NCI-H748 (cell line): ENCODE measurements around the gene UGT1A5.
A peak's percentile ranks its signal among the peaks of the same experiment; 100 is the strongest.
"Not testable (repeated sequence)": the region's sequence is repeated elsewhere in the genome, so short reads cannot be mapped to it uniquely, and the experiment has no call there.

Source experiments
- DNase-seq: peaks from one replicate; lab custom pipeline; 2025; ENCODE audit not compliant: unreplicated experiment; lab: John Stamatoyannopoulos, UW

UGT1A5 gene

DNA sequence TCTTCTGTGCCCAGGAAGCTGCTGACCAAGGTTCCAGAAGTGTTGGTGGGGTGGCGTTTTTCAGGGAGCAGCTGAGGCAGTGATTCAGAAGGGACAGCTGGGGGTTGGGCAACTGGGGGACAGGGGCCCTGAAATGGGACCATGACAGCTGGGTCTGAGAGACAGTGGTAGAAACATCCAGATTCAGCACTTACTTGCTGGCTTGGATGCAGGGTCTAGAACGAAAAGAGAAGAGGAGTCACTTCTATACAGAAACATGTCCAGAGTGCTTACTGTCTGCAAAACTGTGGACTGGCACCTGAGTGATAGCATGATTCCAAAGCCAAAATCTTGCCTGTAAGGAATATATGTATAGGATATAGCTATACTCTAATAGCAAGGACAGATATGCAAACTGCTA is 33.1 kb downstream of the UGT1A5 start:
- DNase-seq = not testable (repeated sequence)

DNA sequence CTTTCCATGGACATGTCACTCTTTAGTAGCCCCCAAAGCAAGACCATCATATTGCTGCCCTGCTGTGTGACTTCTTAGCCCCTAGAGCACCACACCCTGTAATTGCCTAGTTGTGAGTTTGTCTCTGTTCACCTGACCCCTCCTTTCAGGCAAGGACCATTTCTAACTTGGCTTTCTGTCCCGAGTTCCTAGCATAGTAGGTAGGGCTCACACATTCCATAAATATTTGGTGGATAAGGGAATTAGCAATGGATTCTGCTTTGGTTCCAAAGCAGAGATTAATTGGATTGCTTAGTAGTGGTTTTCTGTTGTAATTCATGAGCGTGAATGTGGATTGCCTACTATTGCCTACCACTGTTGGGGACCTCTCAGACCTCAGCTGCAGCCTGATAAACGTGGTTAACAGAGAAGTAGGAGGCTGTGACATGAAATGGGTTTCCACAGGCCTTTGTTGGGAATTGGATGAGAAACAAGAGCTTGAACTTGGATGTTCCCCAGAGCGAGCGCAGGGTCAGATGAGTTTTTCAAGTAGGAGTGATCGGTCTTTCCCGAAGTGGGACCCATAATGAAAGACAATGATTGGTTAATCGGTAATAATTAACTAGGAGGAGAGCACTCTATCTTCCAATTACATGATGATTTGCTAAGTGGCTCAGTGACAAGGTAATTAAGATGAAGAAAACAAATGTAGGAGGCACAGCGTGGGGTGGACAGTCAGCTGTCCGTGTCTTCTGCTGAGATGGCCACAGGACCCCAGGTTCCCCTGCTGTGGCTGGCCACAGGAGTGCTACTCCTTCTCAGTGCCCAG is 34.0 kb downstream of the UGT1A5 start:
- no peak for DNase-seq

DNA sequence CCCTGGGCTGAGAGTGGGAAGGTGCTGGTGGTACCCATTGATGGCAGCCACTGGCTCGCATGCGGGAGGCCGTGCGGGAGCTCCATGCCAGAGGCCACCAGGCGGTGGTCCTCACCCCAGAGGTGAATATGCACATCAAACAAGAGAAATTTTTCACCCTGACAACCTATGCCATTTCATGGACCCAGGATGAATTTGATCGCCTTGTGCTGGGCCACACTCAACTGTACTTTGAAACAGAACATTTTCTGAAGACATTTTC is 34.5 kb downstream of the UGT1A5 start:
- no peak for DNase-seq

DNA sequence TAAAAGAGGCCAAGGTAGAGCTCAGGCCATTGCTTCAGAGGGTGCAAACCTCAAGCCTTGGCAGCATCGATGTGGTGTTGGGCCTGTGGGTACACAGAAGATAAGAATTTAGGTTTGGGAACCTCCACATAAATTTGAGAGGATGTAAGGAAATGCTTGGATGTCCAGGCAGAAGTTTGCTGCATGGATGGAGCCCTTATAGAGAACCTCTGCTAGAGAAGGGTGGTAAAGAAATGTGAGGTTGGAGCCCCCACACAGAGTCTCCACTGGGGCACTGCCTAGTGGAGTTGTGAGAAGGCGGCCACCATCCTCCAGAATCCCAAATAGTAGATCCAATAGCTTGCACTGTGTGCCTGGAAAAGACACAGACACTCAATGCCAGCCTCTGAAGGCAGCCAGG is 38.0 kb downstream of the UGT1A5 start:
- not testable (repeated sequence) for DNase-seq

DNA sequence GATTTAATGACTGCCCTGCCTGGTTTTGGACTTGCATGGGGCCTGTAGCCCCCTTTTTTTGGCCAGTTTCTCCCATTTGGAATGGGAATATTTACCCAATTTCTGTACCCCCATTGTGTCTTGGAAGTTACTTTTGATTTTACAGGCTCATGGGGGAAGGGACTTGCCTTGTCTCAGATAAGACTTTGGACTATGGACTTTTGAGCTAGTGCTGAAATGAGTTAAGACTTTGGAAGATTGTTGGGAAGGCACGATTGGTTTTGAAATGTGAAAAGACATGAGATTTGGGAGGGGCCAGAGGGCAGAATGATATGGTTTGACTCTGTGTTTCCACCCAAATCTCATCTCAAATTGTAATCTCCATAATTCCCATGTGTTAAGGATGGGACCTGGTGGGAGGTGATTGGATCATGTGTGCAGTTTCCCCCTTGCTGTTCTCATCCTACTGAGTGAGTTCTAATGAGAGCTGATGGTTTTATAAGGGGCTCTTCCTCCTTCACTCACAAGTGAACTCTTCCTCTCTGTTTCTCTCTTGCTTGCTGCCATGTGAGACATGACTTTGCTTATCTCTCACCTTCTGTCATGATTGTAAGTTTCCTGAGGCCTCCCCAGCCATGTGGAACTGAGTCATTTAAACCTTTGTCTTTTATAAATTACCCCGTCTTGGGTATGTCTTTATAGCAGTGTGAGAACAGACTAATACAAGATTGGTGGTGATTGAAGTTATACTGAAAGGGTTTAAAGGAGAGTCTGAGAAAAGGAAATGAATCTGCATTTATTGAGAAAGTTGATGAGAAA is 38.7 kb downstream of the UGT1A5 start:
- not testable (repeated sequence) for DNase-seq

DNA sequence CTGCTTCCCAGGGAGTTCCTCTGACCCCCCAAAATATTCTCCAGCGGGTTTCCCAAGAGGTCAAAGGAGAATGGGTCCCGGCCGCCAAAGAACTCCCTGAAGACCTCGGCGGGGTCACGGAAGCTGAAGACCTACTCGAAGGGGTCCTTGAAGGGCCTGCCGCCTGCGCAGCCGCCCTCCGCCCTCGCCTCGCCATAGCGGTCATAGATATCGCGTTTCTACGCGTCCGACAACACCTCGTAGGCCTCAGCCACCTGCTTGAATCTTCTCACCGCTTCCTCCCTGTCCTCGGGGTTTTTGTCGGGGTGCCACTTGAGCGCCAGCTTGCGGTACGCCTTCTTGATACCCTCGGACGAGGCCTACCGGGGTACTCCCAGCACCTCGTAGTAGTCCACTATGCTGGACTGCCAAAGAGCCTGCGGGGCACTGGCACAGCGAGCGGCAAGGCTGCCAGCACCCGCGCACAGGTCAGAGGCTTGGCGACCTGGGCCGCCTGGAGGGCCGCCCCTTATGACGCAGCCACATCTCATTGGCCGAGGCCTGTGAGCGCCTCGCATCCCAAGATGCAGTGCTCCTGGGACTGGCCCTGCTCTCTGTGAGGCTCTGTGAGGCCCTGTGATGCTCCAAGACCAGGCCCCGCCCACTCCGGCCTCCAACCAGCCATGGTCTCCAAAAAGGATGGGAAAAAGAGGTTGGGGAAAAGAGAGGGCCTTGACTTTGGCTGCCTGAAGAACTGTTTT is 42.3 kb downstream of the UGT1A5 start:
- DNase-seq = no peak

DNA sequence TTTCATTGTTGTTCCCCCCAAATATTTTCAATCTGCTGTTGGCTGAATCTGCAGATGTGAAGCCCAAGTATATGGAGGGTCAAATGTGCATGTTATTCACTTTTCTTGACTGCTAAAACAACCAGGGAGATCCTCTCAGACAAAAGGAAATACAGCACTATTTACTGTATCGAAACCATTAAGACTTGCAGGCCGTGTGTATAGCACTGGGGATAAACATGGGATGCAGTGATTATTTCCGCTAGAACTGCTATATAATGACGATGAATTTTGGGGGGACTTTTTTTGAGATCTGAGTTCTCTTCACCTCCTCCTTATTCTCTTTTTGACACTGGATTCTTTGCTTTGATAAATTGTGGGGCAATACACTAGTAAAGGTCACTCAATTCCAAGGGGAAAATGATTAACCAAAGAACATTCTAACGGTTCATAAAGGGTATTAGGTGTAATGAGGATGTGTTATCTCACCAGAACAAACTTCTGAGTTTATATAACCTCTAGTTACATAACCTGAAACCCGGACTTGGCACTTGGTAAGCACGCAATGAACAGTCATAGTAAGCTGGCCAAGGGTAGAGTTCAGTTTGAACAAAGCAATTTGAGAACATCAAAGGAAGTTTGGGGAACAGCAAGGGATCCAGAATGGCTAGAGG is 43.8 kb downstream of the UGT1A5 start:
- no peak for DNase-seq

DNA sequence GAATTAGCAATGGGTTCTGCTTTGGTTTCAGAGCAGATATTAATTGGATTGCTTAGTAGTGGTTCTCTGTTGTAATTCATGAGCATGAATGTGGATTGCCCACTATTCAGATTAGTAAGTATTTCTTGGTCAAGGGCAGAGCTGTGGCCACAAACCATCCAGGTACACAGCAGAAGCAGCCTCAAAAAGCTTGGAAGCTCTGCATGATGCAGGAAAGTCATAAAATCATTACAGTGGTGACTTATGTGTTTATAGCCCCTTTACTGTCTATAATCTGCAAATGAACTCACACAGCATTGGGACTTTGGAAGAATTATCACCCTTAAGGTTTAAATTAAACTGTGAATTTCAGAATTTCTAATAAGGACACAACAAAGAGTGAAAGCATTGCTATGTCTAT is 45.4 kb downstream of the UGT1A5 start:
- DNase-seq = no peak

DNA sequence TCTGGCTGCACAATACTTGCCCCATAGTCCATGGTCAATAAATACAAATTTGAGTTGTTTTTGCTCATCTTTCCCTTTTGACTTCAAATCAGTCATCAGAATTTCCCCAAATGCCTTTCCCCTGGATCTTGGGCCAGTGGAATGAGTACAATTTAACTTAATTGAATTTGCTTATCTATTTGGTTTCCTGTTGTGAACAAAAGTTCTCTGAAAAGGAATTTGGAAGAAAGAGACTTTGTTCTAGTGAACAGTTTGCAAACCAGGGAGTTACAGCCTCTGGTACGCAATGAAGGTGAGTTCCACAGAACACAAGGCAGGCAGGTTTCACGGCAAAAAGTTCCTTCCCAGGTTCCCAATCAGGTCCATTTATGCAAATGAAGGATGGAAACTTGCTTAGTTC is 46.1 kb downstream of the UGT1A5 start:
- no peak for DNase-seq

DNA sequence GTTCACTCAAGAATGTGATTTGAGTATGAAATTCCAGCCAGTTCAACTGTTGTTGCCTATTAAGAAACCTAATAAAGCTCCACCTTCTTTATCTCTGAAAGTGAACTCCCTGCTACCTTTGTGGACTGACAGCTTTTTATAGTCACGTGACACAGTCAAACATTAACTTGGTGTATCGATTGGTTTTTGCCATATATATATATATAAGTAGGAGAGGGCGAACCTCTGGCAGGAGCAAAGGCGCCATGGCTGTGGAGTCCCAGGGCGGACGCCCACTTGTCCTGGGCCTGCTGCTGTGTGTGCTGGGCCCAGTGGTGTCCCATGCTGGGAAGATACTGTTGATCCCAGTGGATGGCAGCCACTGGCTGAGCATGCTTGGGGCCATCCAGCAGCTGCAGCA is 47.3 kb downstream of the UGT1A5 start, which contains the start of gene UGT1A1:
TSS of gene UGT1A1 (plus strand) at position 228 of the 400 bp plus-strand sequence. CDS start at position 246, 18 bp downstream.
- no peak for DNase-seq

DNA sequence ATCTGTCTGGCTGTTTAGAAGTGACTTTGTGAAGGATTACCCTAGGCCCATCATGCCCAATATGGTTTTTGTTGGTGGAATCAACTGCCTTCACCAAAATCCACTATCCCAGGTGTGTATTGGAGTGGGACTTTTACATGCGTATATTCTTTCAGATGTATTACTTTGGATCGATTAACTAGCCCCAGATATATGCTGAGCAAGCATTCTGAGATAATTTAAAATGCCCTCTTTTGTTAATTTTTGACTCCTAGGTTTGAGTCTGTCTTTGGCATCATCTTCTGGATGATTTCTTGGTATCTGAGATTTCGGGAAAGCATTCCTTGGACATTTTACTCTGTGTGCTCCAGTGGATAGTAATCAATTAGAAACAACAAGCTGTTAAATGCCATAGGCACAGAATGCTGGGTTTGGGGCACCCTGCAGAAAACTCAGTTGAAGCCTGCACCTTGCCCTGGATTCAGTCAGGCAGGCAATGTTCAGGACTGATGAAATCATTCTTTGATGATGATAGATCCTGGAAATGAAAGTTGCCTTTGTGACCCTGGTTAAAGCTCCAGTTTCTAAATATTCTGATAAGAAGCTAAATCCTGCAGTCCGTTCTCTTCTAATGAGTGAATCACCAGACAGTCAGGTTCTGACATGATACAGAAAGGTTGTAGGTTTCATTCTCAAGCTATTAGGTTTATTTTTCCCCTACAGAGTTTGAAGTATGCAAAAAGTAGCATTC is 48.5 kb downstream of the UGT1A5 start:
- DNase-seq = no peak

DNA sequence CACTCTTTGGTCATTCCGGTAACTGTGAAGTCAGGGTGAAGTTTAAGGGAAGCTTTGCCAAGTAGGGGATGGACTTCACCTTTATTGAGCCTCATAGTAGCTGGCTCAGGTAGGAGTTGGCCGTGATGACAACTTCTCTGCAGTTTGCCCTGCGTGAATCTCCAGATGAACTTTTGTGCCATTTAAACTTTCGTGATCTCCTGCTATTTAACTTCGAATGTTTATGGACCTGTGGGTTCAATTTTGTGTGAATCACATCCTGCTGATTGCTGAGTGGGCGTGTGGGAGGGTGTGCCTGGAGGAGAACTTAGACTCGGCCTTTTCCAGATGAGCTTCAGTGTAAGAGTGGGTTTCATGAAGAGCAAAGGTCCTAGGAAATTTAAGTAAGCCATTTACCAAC is 51.6 kb downstream of the UGT1A5 start:
- no peak for DNase-seq

DNA sequence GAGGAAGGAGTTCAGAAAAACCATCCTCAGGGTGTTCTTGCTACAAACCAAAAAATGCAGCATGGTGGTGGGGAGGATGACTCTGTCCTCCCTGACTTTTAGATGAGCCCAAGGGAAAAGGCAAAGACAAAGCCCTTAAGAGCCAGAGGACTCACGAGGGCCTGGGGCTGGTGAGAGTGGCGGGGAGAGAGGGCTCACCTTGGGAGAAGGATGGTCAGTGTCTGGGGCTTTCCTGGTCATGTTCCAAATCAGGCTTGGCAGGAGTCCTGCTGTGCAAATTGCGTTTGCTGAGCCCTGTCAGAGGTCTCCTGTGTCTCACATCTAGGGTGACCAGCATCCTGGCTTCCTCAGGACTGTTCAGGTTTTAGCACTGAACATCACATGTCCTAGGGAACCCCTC is 52.1 kb downstream of the UGT1A5 start:
- no peak for DNase-seq

DNA sequence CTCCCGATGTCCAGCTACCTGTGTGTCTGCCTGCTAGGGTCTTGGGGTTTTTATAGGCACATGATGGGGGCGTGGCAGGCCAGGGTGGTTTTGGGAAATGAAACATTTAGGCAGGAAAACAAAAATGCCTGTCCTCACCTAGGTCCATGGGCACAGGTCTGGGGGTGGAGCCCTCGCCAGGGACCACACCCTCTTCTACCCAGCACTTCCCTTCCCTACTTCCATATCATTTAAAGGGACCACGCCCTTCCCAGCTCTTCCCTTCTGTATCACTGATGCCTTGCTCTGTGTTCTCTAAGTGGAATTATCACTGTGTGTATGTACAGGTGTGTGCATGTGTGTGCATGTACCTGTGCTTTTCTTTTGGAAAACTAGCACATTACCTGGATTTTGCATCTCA is 53.7 kb downstream of the UGT1A5 start:
- DNase-seq = peak; percentile 19

DNA sequence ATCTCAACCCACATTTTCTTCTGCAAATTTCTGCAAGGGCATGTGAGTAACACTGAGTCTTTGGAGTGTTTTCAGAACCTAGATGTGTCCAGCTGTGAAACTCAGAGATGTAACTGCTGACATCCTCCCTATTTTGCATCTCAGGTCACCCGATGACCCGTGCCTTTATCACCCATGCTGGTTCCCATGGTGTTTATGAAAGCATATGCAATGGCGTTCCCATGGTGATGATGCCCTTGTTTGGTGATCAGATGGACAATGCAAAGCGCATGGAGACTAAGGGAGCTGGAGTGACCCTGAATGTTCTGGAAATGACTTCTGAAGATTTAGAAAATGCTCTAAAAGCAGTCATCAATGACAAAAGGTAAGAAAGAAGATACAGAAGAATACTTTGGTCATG is 55.4 kb downstream of the UGT1A5 start:
- peak; percentile 77 for DNase-seq

DNA sequence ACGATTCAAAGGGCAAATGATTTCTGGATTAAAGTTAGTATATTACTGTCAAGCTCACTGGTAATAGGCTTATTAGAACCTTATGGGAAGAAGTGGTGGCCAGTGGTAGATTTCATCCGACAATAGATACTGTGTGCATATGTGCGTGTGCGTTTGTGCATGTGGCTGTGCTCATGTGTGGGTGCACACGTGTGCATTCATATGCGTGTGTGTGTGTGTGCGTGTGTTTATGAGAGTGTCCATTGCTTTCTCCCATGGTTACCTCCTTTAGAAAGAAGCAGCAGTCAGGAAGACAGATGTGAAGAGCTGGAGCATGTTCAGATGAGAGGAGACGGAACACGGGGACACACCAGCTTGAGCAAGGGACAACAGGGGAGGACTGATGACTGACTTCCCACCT is 56.6 kb downstream of the UGT1A5 start:
- DNase-seq = no peak

DNA sequence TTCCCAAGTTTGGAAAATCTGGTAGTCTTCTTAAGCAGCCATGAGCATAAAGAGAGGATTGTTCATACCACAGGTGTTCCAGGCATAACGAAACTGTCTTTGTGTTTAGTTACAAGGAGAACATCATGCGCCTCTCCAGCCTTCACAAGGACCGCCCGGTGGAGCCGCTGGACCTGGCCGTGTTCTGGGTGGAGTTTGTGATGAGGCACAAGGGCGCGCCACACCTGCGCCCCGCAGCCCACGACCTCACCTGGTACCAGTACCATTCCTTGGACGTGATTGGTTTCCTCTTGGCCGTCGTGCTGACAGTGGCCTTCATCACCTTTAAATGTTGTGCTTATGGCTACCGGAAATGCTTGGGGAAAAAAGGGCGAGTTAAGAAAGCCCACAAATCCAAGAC is 59.4 kb downstream of the UGT1A5 start:
- DNase-seq = no peak

DNA sequence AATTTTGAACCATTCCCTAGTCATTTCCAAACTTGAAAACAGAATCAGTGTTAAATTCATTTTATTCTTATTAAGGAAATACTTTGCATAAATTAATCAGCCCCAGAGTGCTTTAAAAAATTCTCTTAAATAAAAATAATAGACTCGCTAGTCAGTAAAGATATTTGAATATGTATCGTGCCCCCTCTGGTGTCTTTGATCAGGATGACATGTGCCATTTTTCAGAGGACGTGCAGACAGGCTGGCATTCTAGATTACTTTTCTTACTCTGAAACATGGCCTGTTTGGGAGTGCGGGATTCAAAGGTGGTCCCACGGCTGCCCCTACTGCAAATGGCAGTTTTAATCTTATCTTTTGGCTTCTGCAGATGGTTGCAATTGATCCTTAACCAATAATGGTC is 59.9 kb downstream of the UGT1A5 start:
- DNase-seq = no peak

DNA sequence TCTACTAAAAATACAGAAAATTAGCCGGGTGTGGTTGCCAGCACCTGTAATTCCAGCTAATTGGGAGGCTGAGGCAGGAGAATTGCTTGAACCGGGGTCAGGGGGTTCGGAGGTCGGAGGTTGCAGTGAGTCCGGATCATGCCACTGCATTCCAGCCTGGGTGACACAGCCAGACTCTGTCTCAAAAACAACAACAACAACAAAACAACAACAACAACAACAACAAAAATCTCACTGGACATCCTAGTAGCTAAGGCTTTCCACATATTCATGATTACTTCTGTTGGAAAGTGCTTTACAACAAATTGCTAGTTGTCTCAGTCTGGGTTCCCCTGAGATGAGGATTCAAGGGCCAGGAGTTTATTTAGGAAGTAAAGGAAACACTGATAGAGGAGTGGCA is 61.1 kb downstream of the UGT1A5 start:
- DNase-seq = no peak

DNA sequence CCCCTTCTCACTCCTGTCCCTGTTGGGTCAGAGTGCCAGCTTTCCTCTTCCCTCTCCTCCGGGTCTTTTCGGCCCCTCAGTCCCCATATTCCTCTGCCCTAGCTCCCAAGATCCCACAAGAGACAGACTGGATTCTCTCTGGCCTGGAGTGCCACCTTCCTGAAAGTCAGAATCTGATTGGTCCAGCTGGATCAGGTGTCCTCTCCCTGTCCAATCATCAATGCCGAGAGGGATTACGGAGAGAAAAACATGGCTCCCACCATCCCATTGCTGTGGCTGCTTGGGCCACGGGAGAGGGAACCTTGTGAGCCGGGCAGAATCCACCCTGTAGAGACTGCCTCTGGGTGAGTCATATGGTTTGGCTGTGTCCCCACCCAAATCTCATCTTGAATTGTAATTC is 62.7 kb downstream of the UGT1A5 start:
- DNase-seq = no peak

DNA sequence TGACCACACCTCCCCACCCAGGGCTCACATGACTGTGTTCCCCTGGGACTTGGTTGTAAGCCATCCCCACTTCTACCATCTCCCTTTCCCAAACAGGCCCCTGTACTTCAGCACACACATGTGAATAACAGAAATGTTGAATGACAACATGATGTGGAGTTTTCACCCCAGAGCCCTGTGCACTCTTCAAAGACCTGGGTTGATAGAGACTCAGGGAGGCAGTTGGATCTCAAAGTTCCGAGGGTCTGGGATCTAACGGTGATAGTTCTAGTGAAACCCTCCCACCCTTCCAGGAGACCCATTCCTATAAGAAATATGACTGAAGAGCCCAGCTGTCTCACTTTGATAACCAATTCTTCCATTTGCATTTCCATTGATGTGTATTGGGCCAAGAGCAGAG is 65.3 kb downstream of the UGT1A5 start, which contains the start of gene MROH2A:
TSS of gene MROH2A (plus strand) at position 301 of the 400 bp plus-strand sequence. CDS start 1,029 bp downstream, outside the sequence.
- DNase-seq = no peak
